K562 (cell line): Measurements from ENCODE around the gene LZTR1. TPM values are rescaled to one million over a fixed set of nuclear protein-coding genes. Genes with fewer than 3 reads are reported as not detected.

Experiments used
- CBX2 ChIP-seq: fragments of 200-600 bp; sonication (generic); IDR thresholded peaks from one replicate; pipeline ENCODE4 v1.6.1; 2012; ENCODE audit warnings: mild to moderate bottlenecking, low read length, inconsistent platforms; ENCODE audit not compliant: insufficient read depth, poor library complexity, severe bottlenecking
- E2F3 ChIP-seq: fragments of 250-450 bp; sonication (Bioruptor Pico); IDR thresholded peaks from 2 replicates; pipeline ENCODE4 v1.4.0; 2020; ENCODE audit warnings: mild to moderate bottlenecking
- E2F6 ChIP-seq, 2 experiments: IDR thresholded peaks; 2 replicates each; pipeline ENCODE4 v1.6.1; 2011; ENCODE audit warnings: borderline replicate concordance in 1 of 2, control low read depth in 1 of 2, low read depth in 1 of 2, low read length in 1 of 2, mild to moderate bottlenecking in 1 of 2, mixed read lengths in 1 of 2, moderate library complexity in 1 of 2; ENCODE audit not compliant: insufficient read depth in 1 of 2, insufficient read length in 1 of 2, poor library complexity in 1 of 2, severe bottlenecking in 1 of 2; ENCODE audit errors: extremely low read depth in 1 of 2
- EZH2 ChIP-seq: IDR thresholded peaks from 2 replicates; pipeline ENCODE4 v1.6.1; 2012; ENCODE audit warnings: low read depth, mild to moderate bottlenecking, inconsistent platforms, low read length, borderline replicate concordance
- FOXM1 ChIP-seq, 2 experiments: fragments of 450-650 bp in 1 of 2; sonication (generic) in 1 of 2; formaldehyde crosslinking in 1 of 2; IDR thresholded peaks; 2 replicates each; pipeline versions ENCODE4 v1.6.1 to v1.9.0; 2017 to 2022; ENCODE audit warnings: low read depth in 2 of 2, mild to moderate bottlenecking in 2 of 2, missing genetic modification reagents in 1 of 2, moderate library complexity in 1 of 2
- SMAD3 ChIP-seq: fragments of 450-650 bp; formaldehyde crosslinking; conservative IDR thresholded peaks from 2 replicates; pipeline ENCODE4 v1.4.0; 2020; ENCODE audit warnings: mild to moderate bottlenecking
- polyA plus RNA-seq, 8 experiments: library from polyadenylated mRNA; depleted of rRNA in 4 of 8; stranded (reverse) in 5 of 8; unstranded in 3 of 8; fragments of >200 nt; fragmentation: Nextera tagmentation in 2 of 8; fragmentation: Illumina TruSeq in 1 of 8; extraction: Ambion mirVana in 2 of 8; extraction: Trizol in 1 of 8; gene quantifications; 2 replicates each; pipeline versions ENCODE4 v1.2.1 to v1.2.3, GENCODE V29; 2011 to 2014; ENCODE audit warnings: inconsistent platforms in 1 of 8, missing spikeins in 1 of 8
- total RNA-seq, 7 experiments: library from RNA; depleted of rRNA in 6 of 7; stranded (reverse); fragments of >200 nt in 6 of 7; fragmentation: Illumina TruSeq in 2 of 7; extraction: Trizol in 2 of 7; gene quantifications; 2 replicates each; pipeline versions ENCODE4 v1.2.1 to v1.2.3, GENCODE V29; 2011 to 2021; ENCODE audit warnings: low replicate concordance in 1 of 7
- TF ChIP-seq, protein P1 (sequence below), 2 experiments: fragments of 250-450 bp in 1 of 2; fragments of 450-650 bp in 1 of 2; sonication (Bioruptor Pico) in 1 of 2; IDR thresholded peaks; 2 replicates each; pipeline versions ENCODE4 v1.6.1 to v1.8.0; 2016 to 2021; ENCODE audit warnings: mild to moderate bottlenecking in 2 of 2, moderate library complexity in 2 of 2, missing compliant biosample characterization in 1 of 2, missing genetic modification characterization in 1 of 2

Gene LZTR1
- total and polyA plus RNA-seq, 9 of the 15 experiments (the other 6 are each of a cell fraction or from before 2014, with no cell fraction given) = 2.2 to 135 (median 63.0) TPM

- TF ChIP-seq E2F6 (IDR thresholded peaks at IDR 0.05; ENCODE audit: borderline replicate concordance in 1 of 2, extremely low read depth in 1 of 2, insufficient read depth in 1 of 2, insufficient read length in 1 of 2, low read depth in 1 of 2, low read length in 1 of 2, poor library complexity in 1 of 2, severe bottlenecking in 1 of 2) = peak in 1 of 2 experiments; percentile 50
- TF ChIP-seq FOXM1 (IDR thresholded peaks at IDR 0.05; ENCODE audit: low read depth) = no peak
- 0 out of 2 replicates have a peak, but pooled peaks have one; percentile 37 for TF ChIP-seq FOXM1 (CRISPR knock-in tag; IDR thresholded peaks at IDR 0.05; ENCODE audit: low read depth)
- no peak for TF ChIP-seq SMAD3
- 0 out of 2 replicates have a peak, but pooled peaks have one; percentile 28 for TF ChIP-seq E2F3 (CRISPR knock-in tag)
- TF ChIP-seq CBX2 = no peak
- TF ChIP-seq, protein P1, sequence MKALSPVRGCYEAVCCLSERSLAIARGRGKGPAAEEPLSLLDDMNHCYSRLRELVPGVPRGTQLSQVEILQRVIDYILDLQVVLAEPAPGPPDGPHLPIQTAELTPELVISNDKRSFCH (CRISPR knock-in tag; IDR thresholded peaks at IDR 0.05) = no peak
- TF ChIP-seq, protein P1 (tag; IDR thresholded peaks at IDR 0.05) = peak; percentile 19; the same call in 1 of the 2 replicates
- peak; percentile 69 for TF ChIP-seq EZH2
Observed at GRCh38 chr22:20965104-20965887, 16.8 kb upstream of the LZTR1 start (continued).
